Loucy (cell line): ENCODE data around the gene KREMEN1.

Experiments used
- EZH2phosphoT487 ChIP-seq: fragments of 200-600 bp; IDR thresholded peaks from 2 replicates; pipeline ENCODE4 v1.6.1; 2018; ENCODE audit warnings: antibody characterized with exemption, mild to moderate bottlenecking, moderate library complexity, borderline replicate concordance
- TF ChIP-seq, protein P1 (sequence below): fragments of 200-600 bp; sonication (generic); conservative IDR thresholded peaks from 2 replicates; pipeline ENCODE4 v1.5.1; 2014; ENCODE audit warnings: mild to moderate bottlenecking, antibody characterized with exemption, low read length

DNA sequence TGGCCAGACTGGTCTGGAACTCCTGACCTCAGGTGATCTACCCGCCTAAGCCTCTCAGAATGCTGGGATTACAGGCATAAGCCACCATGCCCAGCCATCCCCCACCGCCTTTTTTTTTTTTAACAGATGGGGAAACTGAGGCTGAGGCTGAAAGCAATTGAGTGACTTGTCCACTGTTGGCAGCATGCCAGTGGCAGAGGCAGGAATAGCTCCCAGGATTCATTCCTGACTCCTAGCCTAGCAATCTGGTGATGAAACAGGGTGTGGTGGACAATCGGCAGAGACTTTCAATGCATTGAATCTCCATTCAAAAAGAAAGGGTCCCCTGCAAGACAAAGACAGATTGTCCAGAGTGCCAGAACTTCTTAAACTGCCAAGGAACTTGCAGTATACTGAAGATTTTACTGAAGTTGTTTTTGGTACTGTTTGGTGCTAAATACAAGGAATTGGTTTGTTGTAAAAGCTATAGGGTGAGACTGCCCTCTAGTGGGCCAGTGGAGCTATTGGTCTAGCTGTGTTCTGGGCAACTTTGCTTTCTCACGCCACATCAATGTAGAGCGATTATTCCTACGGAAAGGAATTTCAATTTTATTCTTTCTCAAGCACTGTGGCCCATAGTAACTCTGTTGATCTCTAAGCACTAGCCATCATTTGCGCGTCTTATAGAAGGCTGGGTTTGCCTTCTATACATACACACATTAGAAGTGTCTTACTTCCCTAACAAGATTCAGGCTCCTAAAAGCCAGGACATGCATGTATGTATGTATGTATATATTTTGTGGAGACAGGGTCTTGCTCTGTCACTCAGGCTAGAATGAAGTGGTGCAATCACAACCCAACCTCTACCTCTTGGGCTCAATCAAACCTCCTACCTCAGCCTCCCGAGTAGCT is 32.2 kb upstream of the KREMEN1 start:
- TF ChIP-seq, protein P1, sequence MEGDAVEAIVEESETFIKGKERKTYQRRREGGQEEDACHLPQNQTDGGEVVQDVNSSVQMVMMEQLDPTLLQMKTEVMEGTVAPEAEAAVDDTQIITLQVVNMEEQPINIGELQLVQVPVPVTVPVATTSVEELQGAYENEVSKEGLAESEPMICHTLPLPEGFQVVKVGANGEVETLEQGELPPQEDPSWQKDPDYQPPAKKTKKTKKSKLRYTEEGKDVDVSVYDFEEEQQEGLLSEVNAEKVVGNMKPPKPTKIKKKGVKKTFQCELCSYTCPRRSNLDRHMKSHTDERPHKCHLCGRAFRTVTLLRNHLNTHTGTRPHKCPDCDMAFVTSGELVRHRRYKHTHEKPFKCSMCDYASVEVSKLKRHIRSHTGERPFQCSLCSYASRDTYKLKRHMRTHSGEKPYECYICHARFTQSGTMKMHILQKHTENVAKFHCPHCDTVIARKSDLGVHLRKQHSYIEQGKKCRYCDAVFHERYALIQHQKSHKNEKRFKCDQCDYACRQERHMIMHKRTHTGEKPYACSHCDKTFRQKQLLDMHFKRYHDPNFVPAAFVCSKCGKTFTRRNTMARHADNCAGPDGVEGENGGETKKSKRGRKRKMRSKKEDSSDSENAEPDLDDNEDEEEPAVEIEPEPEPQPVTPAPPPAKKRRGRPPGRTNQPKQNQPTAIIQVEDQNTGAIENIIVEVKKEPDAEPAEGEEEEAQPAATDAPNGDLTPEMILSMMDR = peak; percentile 99
- no peak for TF ChIP-seq EZH2phosphoT487
